ENCODE data around the gene LRRC7. TPM values are rescaled to one million over a fixed set of nuclear protein-coding genes. Genes with fewer than 3 reads are reported as not detected.

Gene LRRC7
- total RNA-seq, 1 experiment from 2014 or later, result not detected

DNA sequence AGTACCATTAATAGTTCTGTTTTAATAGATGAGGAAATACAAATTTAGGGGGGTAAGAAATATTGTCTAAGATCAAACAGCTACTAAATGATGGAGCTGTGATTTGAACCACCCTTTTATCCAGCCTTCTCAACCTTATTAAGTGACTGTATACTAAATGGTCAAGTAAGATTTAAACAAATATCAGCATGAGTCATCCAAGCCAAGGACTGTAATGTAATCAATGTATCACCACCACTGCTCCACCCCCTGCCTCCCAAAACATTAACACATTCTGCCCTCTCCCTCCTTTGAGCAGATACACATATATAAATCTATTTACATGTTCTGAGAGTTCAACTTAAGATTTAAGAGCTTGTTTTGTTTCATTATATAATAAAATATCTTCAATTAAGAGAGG, 578.8 kb downstream of the LRRC7 start:
- DNase-seq (ENCODE audit: low read depth), result no peak
- in situ Hi-C loops (cut with HindIII; ENCODE audit: low pct_unique_long_range_greater_than_20kb, low sequenced_read_pairs), result no loop called here

GRCh38 chr1:70150444-70150843, 582.7 kb downstream of the LRRC7 start:
- DNase-seq (ENCODE audit: low read depth), result no peak
- in situ Hi-C loops (cut with HindIII; ENCODE audit: low pct_unique_long_range_greater_than_20kb, low sequenced_read_pairs), result no loop called here

GRCh38 chr1:70153739-70154138, 586.0 kb downstream of the LRRC7 start:
- in situ Hi-C loops (cut with HindIII; ENCODE audit: low pct_unique_long_range_greater_than_20kb, low sequenced_read_pairs), result no loop called here
- no peak for DNase-seq (ENCODE audit: low read depth)

DNA sequence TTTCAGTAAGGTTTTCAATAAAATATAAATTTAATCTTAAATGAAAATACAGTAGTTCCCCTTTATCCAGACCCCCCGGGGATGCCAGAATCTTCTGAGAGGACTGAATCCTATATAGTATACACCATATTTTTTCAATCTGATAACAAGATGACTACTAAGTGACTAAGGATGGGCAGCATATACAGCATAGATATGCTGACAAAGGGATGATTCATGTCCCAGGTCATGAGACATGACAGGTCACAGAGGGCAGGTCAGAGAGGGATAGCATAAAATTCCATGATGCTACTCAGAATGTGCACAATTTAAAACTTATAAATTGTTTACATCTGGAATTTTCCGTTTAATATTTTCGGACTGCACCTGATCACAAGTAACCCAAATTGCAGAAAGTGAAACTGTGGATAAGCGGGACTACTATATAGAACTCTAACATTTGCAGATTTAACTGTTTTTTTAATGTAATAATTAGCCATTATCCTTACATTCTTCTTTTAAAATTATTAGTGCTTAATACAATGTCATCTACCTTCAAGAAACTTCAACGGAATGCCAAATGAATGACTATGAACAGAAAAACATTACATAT, 588.9 kb downstream of the LRRC7 start:
- in situ Hi-C loops (cut with HindIII; ENCODE audit: low pct_unique_long_range_greater_than_20kb, low sequenced_read_pairs), result no loop called here
- no peak for DNase-seq (ENCODE audit: low read depth)

DNA sequence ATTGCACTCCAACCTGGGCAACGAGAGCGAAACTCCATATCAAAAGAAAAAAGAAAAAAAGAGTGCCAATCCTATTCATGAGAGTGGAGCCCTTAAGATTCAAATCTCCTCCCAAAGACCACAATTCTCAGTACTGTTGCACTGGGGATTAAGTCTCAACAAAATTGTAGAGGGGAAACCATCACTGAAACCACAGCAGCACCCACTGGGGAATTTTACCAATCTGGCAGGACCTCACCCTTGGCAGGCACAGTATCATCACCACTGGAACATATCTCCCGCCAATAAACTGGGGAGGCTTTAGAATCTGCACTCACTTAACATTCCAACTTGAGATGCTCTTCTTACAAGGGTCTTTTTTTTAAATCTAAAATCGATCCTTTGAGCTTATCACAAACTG, 596.6 kb downstream of the LRRC7 start:
- in situ Hi-C loops (cut with HindIII; ENCODE audit: low pct_unique_long_range_greater_than_20kb, low sequenced_read_pairs), result no loop called here
- DNase-seq (ENCODE audit: low read depth), result no peak

GRCh38 chr1:70168283-70168682, 600.6 kb downstream of the LRRC7 start:
- in situ Hi-C loops (cut with HindIII; ENCODE audit: low pct_unique_long_range_greater_than_20kb, low sequenced_read_pairs), result no loop called here
- no peak for DNase-seq (ENCODE audit: low read depth)

DNA sequence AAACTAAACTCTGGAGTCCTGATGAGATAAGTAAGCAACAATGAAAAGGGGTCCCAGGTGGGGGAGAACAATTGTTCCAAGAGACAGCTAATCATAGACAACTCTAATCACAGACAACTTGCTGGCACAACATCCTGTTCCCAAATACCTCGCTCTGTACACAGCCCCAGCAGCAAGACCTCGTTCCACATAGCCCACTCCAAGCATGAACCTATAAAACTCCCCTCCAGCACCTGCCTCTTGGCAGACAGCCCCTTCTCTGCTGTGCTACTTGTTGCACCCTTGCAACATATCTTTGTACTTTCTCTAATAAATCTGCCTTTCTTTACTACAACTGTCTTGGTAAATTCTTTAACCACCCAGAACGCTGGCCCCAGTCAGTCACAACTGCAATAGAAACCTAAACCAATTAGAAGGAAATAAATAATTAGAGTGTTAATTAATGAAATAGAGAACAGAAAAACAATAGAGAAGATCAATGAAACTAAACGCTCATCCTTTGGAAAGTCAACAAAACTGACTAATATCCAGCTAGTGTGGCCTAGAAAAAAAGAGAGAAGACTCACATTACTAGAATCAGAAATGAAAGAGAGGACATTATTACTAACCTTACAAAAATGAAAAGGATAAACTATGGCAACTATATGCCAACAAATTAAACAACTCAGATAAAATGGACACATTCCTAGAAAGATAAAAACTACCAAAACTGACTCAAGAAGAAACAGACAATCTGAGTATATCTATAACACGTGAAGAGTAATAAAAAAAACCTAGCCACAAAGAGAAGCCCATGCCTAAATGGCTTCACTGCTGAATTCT, 601.5 kb downstream of the LRRC7 start:
- in situ Hi-C loops (cut with HindIII; ENCODE audit: low pct_unique_long_range_greater_than_20kb, low sequenced_read_pairs), result no loop called here
- DNase-seq (ENCODE audit: low read depth), result no peak

DNA sequence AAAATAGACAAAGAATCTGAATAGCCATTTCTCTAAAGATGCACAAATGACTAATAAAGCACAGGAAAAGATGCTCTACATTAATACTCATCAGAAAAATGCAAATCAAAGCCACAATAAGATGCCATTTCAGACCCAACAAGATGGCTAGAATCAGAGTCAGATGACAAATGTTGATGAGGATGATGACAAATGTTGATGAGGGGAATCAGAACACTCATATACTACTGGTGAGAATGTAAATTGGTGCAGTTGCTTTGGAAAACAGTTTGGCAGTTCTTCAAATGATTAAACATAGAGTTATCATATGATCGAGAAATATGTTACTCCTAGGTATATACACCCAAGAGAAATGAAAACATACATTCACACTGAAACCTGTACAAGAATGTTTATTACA, 603.8 kb downstream of the LRRC7 start:
- in situ Hi-C loops (cut with HindIII; ENCODE audit: low pct_unique_long_range_greater_than_20kb, low sequenced_read_pairs), result no loop called here

More for the DNA sequence above, 603.8 kb downstream of the LRRC7 start:
- no peak for DNase-seq (ENCODE audit: low read depth)
